HepG2 (cell line): ENCODE data around the gene ABHD17A. TPM values are rescaled to one million over a fixed set of nuclear protein-coding genes. Genes with fewer than 3 reads are reported as not detected.

Experiments used
- ADNP ChIP-seq: sonication (generic); formaldehyde crosslinking; IDR thresholded peaks from 2 replicates; pipeline ENCODE4 v1.4.0; 2020; ENCODE audit warnings: missing genetic modification reagents
- GATAD1 ChIP-seq: IDR thresholded peaks from 2 replicates; pipeline ENCODE4 v1.6.1; 2016; ENCODE audit warnings: missing genetic modification reagents, missing compliant biosample characterization
- KDM5B ChIP-seq: sonication (generic); formaldehyde crosslinking; IDR thresholded peaks from 2 replicates; pipeline ENCODE4 v1.4.0; 2020; ENCODE audit warnings: missing genetic modification reagents, mild to moderate bottlenecking, borderline replicate concordance
- KDM6A ChIP-seq: IDR thresholded peaks from 2 replicates; pipeline ENCODE4 v1.6.1; 2016; ENCODE audit warnings: low read depth
- MXI1 ChIP-seq: IDR thresholded peaks from 3 replicates; pipeline ENCODE4 v1.6.1; 2012; ENCODE audit warnings: low read depth, low read length, inconsistent platforms, borderline replicate concordance
- NBN ChIP-seq: fragments of 450-650 bp; conservative IDR thresholded peaks from 2 replicates; pipeline ENCODE4 v1.6.1; 2017
- POGK ChIP-seq: sonication (generic); formaldehyde crosslinking; conservative IDR thresholded peaks from 2 replicates; pipeline ENCODE4 v1.8.0; 2022; ENCODE audit warnings: mild to moderate bottlenecking, moderate library complexity, missing genetic modification reagents
- SRF ChIP-seq: IDR thresholded peaks from 2 replicates; pipeline ENCODE4 v1.6.1; 2011; ENCODE audit warnings: mild to moderate bottlenecking, low read depth, low read length, moderate library complexity
- THAP11 ChIP-seq: IDR thresholded peaks from 2 replicates; pipeline ENCODE4 v1.6.1; 2016; ENCODE audit warnings: missing biosample characterization, missing genetic modification reagents
- YY1 ChIP-seq: IDR thresholded peaks from 2 replicates; pipeline ENCODE4 v1.6.1; 2011; ENCODE audit warnings: low read length, low read depth, moderate library complexity, mild to moderate bottlenecking; ENCODE audit not compliant: insufficient read depth, insufficient replicate concordance
- ZBTB44 ChIP-seq: sonication (generic); formaldehyde crosslinking; IDR thresholded peaks from 2 replicates; pipeline ENCODE4 v1.4.0; 2020; ENCODE audit warnings: missing genetic modification reagents
- ZNF329 ChIP-seq: sonication (generic); formaldehyde crosslinking; IDR thresholded peaks from 2 replicates; pipeline ENCODE4 v1.9.0; 2021; ENCODE audit warnings: low read depth, mild to moderate bottlenecking, missing genetic modification reagents
- ZNF407 ChIP-seq: sonication (generic); formaldehyde crosslinking; IDR thresholded peaks from one replicate; pipeline ENCODE4 v1.5.1; 2020; ENCODE audit warnings: mild to moderate bottlenecking, missing genetic modification reagents; ENCODE audit errors: not compliant biosample characterization
- ZNF574 ChIP-seq: sonication (generic); formaldehyde crosslinking; IDR thresholded peaks from 2 replicates; pipeline ENCODE4 v1.4.0; 2020; ENCODE audit warnings: missing genetic modification reagents
- ZNF629 ChIP-seq: sonication (generic); formaldehyde crosslinking; conservative IDR thresholded peaks from 2 replicates; pipeline ENCODE4 v1.5.0; 2020; ENCODE audit warnings: missing genetic modification reagents
- polyA plus RNA-seq, 8 experiments: library from polyadenylated mRNA; depleted of rRNA in 3 of 8; stranded (reverse) in 7 of 8; unstranded in 1 of 8; fragments of >200 nt; fragmentation: Illumina TruSeq in 4 of 8; extraction: Trizol in 4 of 8; gene quantifications; 2 replicates each; pipeline versions ENCODE4 v1.2.1 to v1.2.3, GENCODE V29; 2011 to 2016; ENCODE audit warnings: low read depth in 4 of 8, missing spikeins in 1 of 8, mixed read lengths in 1 of 8; ENCODE audit not compliant: insufficient read depth in 1 of 8
- total RNA-seq, 5 experiments: library from RNA; depleted of rRNA; stranded (reverse); fragments of >200 nt; fragmentation: Illumina TruSeq; extraction: Trizol; gene quantifications; 2 replicates each; pipeline ENCODE4 v1.2.3, GENCODE V29; 2016; ENCODE audit warnings: low read depth in 1 of 5

ABHD17A gene
- total and polyA plus RNA-seq, 2 of the 13 experiments (the other 11 are each of a cell fraction or from before 2014, with no cell fraction given), result 27.7 to 40.8 TPM

- no peak; the same call in 1 of the 2 replicates for TF ChIP-seq ZNF629 (CRISPR knock-in tag)
- TF ChIP-seq ZNF329 (CRISPR knock-in tag), result peak; percentile 20; the same call in 1 of the 2 replicates
- TF ChIP-seq POGK (CRISPR knock-in tag), result no peak
- TF ChIP-seq GATAD1 (CRISPR knock-in tag), result peak; percentile 58; the same call in 1 of the 2 replicates
- peak; percentile 61 for TF ChIP-seq YY1
- no peak for TF ChIP-seq KDM5B (CRISPR knock-in tag)
- TF ChIP-seq THAP11 (CRISPR knock-in tag), result peak; percentile 43; the same call in 1 of the 2 replicates
- TF ChIP-seq NBN, result no peak
- TF ChIP-seq ADNP (CRISPR knock-in tag), result no peak
- no peak for TF ChIP-seq ZNF407
- no peak for TF ChIP-seq KDM6A (CRISPR knock-in tag)
- TF ChIP-seq ZBTB44, result no peak
- peak; percentile 62; the same call in 1 of the 3 replicates for TF ChIP-seq MXI1
- peak; percentile 74; the same call in 1 of the 2 replicates for TF ChIP-seq ZNF574 (CRISPR knock-in tag)
- TF ChIP-seq SRF, result no peak
Measured at GRCh38 chr19:1864480-1865171, 20.7 kb downstream of the ABHD17A start (continued).
